ENCODE data around the gene MOB1A.
"Not testable (repeated sequence)": the region's sequence is repeated elsewhere in the genome, so short reads cannot be mapped to it uniquely, and the experiment has no call there.

MOB1A gene

GRCh38 chr2:74188018-74188601, 9.4 kb upstream of the MOB1A start:
- no peak overlapping the region for H3K4me3 ChIP-seq (ENCODE audit: low read depth, low read length)
- peak; percentile 58 for DNase-seq (ENCODE audit: low read depth)

GRCh38 chr2:74186706-74187105, 8.0 kb upstream of the MOB1A start:
- H3K4me3 ChIP-seq (ENCODE audit: low read depth, low read length); DNase-seq (ENCODE audit: low read depth): not testable (repeated sequence)

More at GRCh38 chr2:74188018-74188601, 9.4 kb upstream of the MOB1A start:
- TF ChIP-seq CTCF (conservative IDR thresholded peaks at IDR 0.05; ENCODE audit: low read depth, low read length): no peak

DNA sequence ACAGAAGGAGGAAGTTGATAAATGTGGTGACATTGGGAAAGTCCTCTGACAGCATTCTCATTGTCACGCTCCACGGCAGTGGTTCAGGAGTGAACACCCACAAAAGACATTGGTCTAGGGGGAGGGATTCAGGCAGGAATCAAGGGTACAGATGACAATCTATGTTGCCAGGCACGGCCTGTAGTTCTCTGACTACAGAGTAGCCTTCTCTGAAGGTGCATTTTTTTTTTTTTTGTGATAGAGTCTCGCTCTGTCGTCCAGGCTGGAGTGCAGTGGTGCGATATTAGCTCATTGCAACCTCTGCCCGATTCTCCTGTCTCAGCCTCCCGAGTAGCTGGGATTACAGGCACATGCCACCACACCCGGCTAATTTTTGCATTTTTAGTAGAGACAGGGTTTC, 7.4 kb upstream of the MOB1A start:
- no peak for TF ChIP-seq CTCF (conservative IDR thresholded peaks at IDR 0.05; ENCODE audit: low read depth, low read length)
- DNase-seq (ENCODE audit: low read depth): no peak
- no peak overlapping the region for H3K4me3 ChIP-seq (ENCODE audit: low read depth, low read length)

- H3K4me3 ChIP-seq (ENCODE audit: low read depth, low read length): no peak overlapping the region
- DNase-seq (ENCODE audit: low read depth): no peak
- no peak for TF ChIP-seq CTCF (conservative IDR thresholded peaks at IDR 0.05; ENCODE audit: low read depth, low read length)
Measured at GRCh38 chr2:74183878-74184277, 5.2 kb upstream of the MOB1A start.

DNA sequence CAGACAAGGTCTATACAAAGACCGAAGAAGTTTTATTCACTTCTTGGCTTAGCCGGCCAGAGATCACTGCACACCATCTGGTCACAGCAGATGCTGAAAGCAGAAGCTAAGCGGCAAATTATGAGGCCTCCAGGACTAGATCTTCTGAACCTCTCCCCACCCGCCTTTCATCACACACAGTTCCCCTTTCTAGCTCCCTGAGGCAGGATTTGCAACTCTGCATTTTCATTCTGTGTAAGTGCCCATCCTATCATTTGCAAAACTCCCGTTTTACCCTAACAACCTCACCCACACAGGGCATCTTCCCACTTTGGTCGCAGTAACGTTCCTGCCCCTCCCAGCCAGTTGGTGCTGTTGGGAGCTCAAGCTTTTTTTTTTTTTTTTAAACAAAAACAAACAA, 3.1 kb upstream of the MOB1A start:
- H3K4me3 ChIP-seq (ENCODE audit: low read depth, low read length): no peak overlapping the region

GRCh38 chr2:74179063-74179865, 585 bp upstream of the MOB1A start:
- peak overlapping the region; percentile 77 for H3K4me3 ChIP-seq (ENCODE audit: low read depth, low read length)
- peak; percentile 41 for TF ChIP-seq CTCF (conservative IDR thresholded peaks at IDR 0.05; ENCODE audit: low read depth, low read length)
- no peak for DNase-seq (ENCODE audit: low read depth)

More for the DNA sequence above, 3.1 kb upstream of the MOB1A start:
- TF ChIP-seq CTCF (conservative IDR thresholded peaks at IDR 0.05; ENCODE audit: low read depth, low read length): no peak
- no peak for DNase-seq (ENCODE audit: low read depth)

- no peak for DNase-seq (ENCODE audit: low read depth)
- H3K4me3 ChIP-seq (ENCODE audit: low read depth, low read length): peak overlapping the region; percentile 77
- TF ChIP-seq CTCF (conservative IDR thresholded peaks at IDR 0.05; ENCODE audit: low read depth, low read length): no peak
Measured at GRCh38 chr2:74177696-74178095, 983 bp downstream of the MOB1A start.

All from choroid plexus epithelial cell (primary cell).